GM19193 (cell line): ENCODE results near the gene OVOL1.
A peak's percentile ranks its signal among the peaks of the same experiment; 100 is the strongest.

Experiments used
- POLR2A ChIP-seq: IDR thresholded peaks from 4 replicates; pipeline ENCODE4 v1.6.1; 2011; ENCODE audit not compliant: insufficient read depth, insufficient read length; ENCODE audit errors: extremely low read depth

The OVOL1 gene

DNA sequence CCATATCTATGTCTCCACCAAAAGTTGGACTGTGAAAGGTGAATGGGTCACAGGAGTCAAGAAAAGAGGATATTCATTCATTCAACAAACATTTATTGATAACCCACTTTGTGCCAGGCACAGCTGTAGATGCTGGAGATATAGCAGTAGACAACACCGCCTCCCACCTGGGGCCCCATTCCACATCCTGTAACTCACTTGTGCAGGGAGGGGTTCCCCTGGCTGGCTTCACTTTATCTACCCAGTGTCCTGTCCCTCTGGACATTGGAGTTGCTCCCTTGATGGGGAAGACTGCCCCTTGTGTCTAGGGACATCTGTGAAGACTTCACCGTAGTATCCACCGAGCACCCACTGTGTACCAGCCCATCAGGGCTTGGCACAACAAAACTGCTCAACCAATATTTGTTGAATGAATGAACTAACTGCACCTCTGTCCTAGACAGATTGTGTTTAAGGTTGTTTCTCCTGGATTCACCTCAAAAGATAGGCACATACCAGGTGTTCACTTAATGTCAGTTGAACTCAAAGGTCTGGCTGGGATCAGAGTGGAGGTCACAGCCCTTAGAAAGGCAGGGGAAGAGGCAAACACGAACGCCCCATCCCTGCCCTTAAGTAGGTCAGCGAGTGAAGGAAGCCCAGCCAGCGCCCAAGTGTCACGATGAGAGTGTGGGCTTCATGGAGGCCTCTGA, 1.4 kb upstream of the OVOL1 start:
- TF ChIP-seq POLR2A: no peak

GRCh38 chr11:65786008-65786785, 666 bp upstream of the OVOL1 start:
- no peak for TF ChIP-seq POLR2A

DNA sequence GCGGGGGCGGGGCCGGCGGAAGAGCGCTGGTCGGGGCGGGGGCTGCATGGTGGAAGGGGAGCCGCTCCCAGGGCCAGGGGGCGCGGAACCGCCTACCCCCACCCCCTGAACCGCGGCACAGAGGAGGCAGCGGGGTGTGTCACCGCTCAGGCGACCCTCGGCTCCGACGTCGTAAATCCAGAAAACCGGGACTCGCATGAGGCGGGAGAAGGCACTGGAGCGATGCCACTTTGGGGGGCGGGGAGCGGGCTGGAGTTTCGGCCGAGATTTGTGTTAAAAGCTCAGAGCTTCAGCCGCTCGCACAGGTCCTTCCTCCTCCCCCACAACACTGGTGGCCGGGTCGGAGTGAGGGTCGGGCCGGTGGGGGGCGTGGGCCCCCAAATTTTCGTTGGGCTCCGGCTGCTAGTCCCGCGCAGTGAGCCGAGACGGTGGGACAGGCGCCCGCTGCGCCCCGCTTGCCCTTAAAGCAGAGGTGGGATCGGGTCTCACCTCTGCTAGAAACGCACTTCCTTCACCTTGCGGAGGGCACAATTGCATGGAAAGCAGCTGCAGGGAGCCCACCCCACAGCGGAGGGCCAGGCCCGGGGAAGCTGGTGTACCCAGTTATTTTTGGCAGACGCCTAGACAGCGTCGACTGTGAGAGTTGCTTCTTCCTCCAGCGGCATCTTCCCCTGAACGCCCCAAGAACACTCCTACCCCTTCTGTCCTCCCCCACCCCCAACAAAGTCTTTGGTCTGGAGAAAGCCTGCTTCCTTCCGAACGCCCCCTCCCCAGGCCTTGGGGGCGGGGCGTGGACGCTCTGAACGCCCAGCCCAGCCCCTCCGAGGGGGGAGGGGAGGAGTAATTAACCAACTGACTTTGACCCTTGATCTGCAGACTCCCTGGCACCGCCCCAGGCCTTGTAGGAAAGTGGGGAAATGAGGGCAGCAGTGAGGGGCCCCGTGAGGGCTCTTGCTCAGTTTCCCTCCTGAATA, 1.1 kb downstream of the OVOL1 start:
- no peak for TF ChIP-seq POLR2A

- TF ChIP-seq POLR2A: no peak
These were observed 2.0 kb downstream of the OVOL1 start for GRCh38 chr11:65788821-65789220.

DNA sequence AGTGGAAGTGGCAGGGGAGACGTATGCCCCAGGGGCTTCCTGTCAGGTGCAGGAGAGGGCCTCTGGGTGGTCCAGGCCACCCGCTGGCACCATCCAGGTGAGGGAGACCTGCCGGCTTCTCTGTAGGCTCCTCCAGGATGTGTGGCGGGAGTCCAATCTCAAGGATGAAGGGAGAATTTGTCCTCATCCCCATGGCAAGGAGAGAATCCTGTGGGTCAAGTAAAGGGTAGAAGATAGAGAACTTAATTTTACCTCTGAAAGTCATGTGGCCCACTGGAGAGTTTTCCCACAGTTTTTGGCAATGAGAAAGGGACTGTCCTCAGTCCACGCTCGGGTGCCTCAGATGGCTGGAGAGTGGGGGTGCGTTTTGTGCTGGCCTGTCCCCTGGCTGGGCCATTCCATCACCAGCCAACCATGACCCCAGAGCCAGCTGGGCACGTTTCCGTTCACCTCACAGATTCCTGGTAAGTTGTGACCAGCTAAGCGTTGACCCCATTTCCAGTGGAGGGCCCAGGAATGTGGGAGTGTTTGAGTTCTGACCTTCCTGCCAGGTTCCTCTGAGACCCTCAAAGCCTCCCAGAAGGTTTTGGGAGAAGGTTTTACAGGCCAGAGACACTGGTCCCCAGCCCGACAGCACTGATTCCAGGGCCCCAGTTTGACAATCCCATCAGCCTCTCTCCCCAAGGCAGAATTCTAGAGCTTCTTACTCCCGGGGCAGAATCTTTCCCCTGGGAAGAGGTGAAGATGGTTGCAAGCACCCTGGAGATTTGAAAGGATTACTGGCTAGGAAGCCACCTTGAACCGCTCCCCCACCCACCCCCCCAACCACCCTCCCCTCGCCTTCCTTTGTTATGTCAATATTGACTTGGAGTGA, 2.6 kb downstream of the OVOL1 start:
- no peak for TF ChIP-seq POLR2A

- no peak for TF ChIP-seq POLR2A
These were observed 3.4 kb downstream of the OVOL1 start for GRCh38 chr11:65790104-65790901.

DNA sequence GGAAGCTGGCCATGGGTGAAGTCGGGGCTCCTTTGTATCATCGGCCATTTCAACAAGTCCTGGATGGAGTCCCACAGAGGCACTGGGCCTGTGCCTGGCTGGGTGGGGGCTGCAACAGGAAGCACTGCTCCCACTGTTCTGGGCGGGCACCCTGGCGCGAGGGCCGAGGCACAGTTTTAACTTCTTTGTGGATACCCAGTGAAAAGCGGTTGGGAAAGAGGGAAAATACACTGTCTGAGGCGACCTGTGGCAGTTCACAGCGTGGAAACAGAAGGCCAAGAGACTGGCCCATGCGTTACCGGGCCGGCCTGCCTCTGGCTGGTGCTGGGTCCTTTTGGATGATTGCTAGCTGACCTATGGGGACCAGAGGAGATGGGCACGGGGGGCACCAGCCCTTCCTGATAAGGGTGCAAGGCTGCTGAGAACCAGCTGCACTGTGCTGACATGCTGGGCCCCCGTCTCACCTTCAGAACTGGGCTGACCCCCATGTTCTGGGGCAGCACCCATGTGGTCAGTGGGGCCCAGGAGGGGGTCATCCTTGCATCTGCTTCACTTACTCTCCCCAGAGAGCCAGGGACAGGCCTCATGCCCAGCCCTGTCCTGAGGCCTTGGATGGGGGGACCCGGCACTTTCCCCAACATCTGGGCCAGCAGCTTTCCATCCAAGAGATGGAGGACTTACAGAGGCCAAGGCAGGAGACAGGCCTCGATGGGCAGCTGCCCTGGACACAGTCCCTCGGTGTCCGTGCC, 4.2 kb downstream of the OVOL1 start:
- no peak for TF ChIP-seq POLR2A

DNA sequence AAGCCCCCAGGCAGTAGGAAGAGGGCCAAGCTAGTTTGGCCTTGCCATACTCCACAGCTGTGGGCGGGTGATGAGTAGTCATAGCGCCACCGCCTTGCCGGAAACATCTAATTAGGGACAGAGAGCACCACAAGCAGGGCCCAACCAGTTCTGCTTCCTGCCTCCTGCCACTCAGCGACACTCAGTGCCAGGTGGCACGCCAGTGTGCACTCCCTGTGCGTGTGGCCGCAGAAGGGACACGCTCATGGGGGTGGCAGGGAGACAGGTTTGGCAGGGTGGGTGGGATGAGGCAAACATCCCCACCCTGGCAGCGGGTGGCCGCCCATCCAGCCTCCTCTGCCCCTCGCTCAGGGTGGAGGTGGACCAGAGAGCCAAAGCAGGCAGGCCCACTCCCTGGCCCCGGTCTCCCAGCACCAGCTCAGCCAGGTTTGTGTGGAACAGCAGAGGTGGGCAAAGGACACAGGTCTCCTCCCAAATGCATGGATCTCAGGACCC, 4.9 kb downstream of the OVOL1 start:
- TF ChIP-seq POLR2A: peak; percentile 62

DNA sequence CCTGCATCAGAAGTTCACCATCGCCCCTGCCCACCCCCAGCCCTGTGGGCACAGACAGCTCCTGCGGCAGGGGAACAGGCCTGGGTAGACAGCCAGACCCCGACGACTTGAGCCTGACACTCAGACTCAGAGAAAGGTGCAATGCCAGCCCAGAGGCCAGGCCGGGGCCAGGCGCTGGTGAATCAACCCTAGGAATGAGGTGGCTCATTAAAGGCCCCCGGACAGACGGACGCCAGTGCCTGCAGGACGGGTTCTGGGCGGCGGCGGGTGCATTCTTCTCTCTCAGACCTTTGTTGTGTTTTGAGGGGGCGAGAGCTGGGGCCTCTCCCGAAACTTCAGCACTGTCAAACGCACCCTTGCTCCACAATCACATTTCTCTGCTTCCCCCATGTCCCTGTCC, 5.6 kb downstream of the OVOL1 start:
- no peak for TF ChIP-seq POLR2A

- no peak for TF ChIP-seq POLR2A
These were observed 6.3 kb downstream of the OVOL1 start for GRCh38 chr11:65793144-65793581.

DNA sequence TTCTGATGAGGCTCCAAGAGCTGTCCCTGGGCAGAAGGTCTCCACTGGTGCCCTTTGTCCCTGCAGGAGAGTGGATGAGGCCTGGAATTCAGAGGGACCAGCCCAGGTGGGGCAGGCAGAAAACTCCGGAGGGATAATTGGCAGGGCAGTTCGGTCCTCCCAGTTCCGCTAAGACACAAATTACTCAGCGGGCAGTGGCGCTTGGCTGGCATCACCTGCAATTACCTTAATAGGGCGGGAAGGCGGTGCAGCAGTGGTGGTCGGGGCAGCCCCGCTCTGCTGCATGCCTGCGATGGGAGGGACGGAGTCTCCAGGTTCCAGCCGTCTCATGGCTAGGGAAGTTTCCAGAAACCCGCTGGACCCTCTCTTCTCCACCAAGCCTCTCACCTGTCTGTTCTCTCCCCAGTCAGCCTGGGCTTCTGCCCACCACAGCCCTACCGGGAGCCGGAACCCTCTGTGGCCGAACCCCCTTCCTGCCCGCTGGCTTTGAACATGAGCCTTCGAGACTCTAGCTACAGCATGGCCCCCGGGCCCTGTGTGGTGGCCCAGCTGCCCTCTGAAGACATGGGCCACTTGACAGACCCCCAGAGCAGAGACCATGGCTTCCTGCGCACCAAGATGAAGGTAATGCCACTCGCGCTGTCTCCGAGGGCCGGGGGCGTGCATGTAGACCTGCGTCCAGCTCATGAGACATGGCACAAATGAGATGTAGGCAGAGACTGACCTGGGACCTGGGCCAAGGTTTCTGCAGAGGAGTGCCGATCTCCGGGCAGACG, 7.0 kb downstream of the OVOL1 start:
- TF ChIP-seq POLR2A: no peak
